Keratinocyte (primary cell): ENCODE results near the gene RFPL1. TPM values are rescaled to one million over a fixed set of nuclear protein-coding genes. Genes with fewer than 3 reads are reported as not detected.
"Not testable (repeated sequence)": the region's sequence is repeated elsewhere in the genome, so short reads cannot be mapped to it uniquely, and the experiment has no call there.

Experiments
- DNase-seq: peaks from one replicate; pipeline ENCODE4 v3.0.0-alpha.2; 2011; ENCODE audit warnings: low read depth, missing footprints, low spot score
- FAIRE-seq: peaks from 2 replicates; lab custom pipeline; 2011; peaks lifted over from hg19 to GRCh38; lab: Jason Lieb, UNC
- H2AFZ ChIP-seq: 2 replicates; pipeline ENCODE4 v1.6.0; 2012; ENCODE audit warnings: low read length, control low read depth, inconsistent platforms; ENCODE audit not compliant: control insufficient read depth
- H3K27ac ChIP-seq: 2 replicates; pipeline ENCODE4 v1.5.1; 2011; ENCODE audit warnings: low read length; ENCODE audit not compliant: control insufficient read depth, insufficient read depth
- H3K27me3 ChIP-seq: 3 replicates; pipeline ENCODE4 v1.6.0; 2011; ENCODE audit warnings: low read length; ENCODE audit not compliant: control insufficient read depth, insufficient read depth; ENCODE audit errors: extremely low read depth
- H3K36me3 ChIP-seq, 2 experiments: 2 replicates in 1 of 2; 3 replicates in 1 of 2; pipeline ENCODE4 v1.5.1; 2011; ENCODE audit warnings: low read length in 2 of 2, mild to moderate bottlenecking in 1 of 2; ENCODE audit not compliant: control insufficient read depth in 2 of 2, insufficient read depth in 2 of 2; ENCODE audit errors: extremely low read depth in 1 of 2
- H3K4me1 ChIP-seq: 3 replicates; pipeline ENCODE4 v1.5.1; 2011; ENCODE audit warnings: low read length; ENCODE audit not compliant: control insufficient read depth, insufficient read depth; ENCODE audit errors: extremely low read depth
- H3K4me2 ChIP-seq: 3 replicates; pipeline ENCODE4 v1.6.0; 2011; ENCODE audit warnings: low read depth, low read length; ENCODE audit not compliant: control insufficient read depth, insufficient read depth; ENCODE audit errors: extremely low read depth
- H3K4me3 ChIP-seq, 3 experiments: fragments of 200-600 bp in 1 of 3; sonication (generic) in 1 of 3; 2 replicates in 2 of 3; 3 replicates in 1 of 3; pipeline ENCODE4 v1.5.1; 2011 to 2016; ENCODE audit warnings: low read length in 3 of 3, mild to moderate bottlenecking in 3 of 3, control low read depth in 2 of 3, inconsistent platforms in 1 of 3, low read depth in 1 of 3, mixed read lengths in 1 of 3, mixed run types in 1 of 3, moderate library complexity in 1 of 3; ENCODE audit not compliant: control insufficient read depth in 2 of 3, insufficient read depth in 2 of 3; ENCODE audit errors: extremely low read depth in 1 of 3
- H3K79me2 ChIP-seq: 2 replicates; pipeline ENCODE4 v1.6.0; 2012; ENCODE audit warnings: low read length; ENCODE audit not compliant: control insufficient read depth, insufficient read depth
- H3K9ac ChIP-seq: 3 replicates; pipeline ENCODE4 v1.6.0; 2011; ENCODE audit warnings: low read length; ENCODE audit not compliant: control insufficient read depth, insufficient read depth; ENCODE audit errors: extremely low read depth
- H3K9me1 ChIP-seq: 3 replicates; pipeline ENCODE4 v1.6.0; 2011; ENCODE audit warnings: low read length; ENCODE audit not compliant: control insufficient read depth, insufficient read depth; ENCODE audit errors: extremely low read depth
- H3K9me3 ChIP-seq: 2 replicates; pipeline ENCODE4 v1.5.1; 2012; ENCODE audit warnings: low read depth, low read length; ENCODE audit not compliant: control insufficient read depth
- H4K20me1 ChIP-seq: 3 replicates; pipeline ENCODE4 v1.6.0; 2011; ENCODE audit warnings: low read length; ENCODE audit not compliant: control insufficient read depth, insufficient read depth; ENCODE audit errors: extremely low read depth
- EZH2 ChIP-seq: IDR thresholded peaks from one replicate; pipeline ENCODE4 v1.6.1; 2012; ENCODE audit warnings: inconsistent platforms, mild to moderate bottlenecking, low read length, moderate library complexity
- dilution Hi-C: fragments of 300-500 bp; cut with MboI; formaldehyde crosslinking; loops from one replicate; pipeline ENCODE4 v1.7.0; 2020; ENCODE audit warnings: low sequenced_read_pairs; ENCODE audit not compliant: extremely low pct_ligation_motif_present
- polyA plus RNA-seq, 5 experiments: library from polyadenylated mRNA; depleted of rRNA in 3 of 5; stranded (reverse) in 3 of 5; stranded (forward) in 1 of 5; unstranded in 1 of 5; fragments of >200 nt; gene quantifications; 1 replicate in 1 of 5; 2 replicates in 3 of 5; 3 replicates in 1 of 5; pipeline versions ENCODE4 v1.2.1 to v1.2.3, GENCODE V29; 2011 to 2012; ENCODE audit warnings: missing spikeins in 2 of 5, low read depth in 1 of 5, low replicate concordance in 1 of 5
- TF ChIP-seq, protein P1 (sequence below), 3 experiments: IDR thresholded peaks in 1 of 3; conservative IDR thresholded peaks in 1 of 3; optimal IDR thresholded peaks in 1 of 3; 2 replicates in 2 of 3; 3 replicates in 1 of 3; pipeline versions ENCODE3 to v1.5.1; 2011; ENCODE audit warnings: low read length in 3 of 3, mild to moderate bottlenecking in 3 of 3, moderate library complexity in 2 of 3, control low read depth in 1 of 3, inconsistent platforms in 1 of 3; ENCODE audit not compliant: insufficient read depth in 2 of 3; ENCODE audit errors: extremely low read depth in 1 of 3

RFPL1 gene
- polyA plus RNA-seq, 1 donor (not counting 4 experiments of a cell fraction or from before 2014, with no cell fraction given): not detected

DNA sequence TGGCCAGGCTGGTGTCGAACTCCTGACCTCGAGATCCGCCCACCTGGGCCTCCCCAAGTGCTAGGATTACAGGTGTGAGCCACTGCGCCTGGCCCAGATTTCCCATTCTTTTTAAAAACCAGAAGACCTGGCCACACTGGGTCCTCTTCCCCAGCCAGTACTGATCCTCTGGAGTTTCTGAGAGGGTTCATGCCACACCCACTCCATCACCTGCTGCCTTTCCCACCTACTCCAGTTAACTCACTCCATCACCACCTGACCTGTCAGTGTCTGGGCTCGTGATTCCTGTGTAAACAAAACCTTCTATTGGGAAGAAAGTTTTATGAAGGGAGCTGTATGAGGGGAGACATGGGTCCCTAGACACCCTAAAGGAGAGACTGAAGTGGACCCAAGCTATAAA lies 19.7 kb upstream of the RFPL1 start:
- H2AFZ ChIP-seq, H3K9me1 ChIP-seq, H3K79me2 ChIP-seq, H3K9me3 ChIP-seq, H3K4me3 ChIP-seq, FAIRE-seq, H3K27me3 ChIP-seq, H4K20me1 ChIP-seq, H3K4me1 ChIP-seq, H3K4me2 ChIP-seq, H3K27ac ChIP-seq, H3K36me3 ChIP-seq, H3K9ac ChIP-seq, dilution Hi-C loops, DNase-seq: not testable (repeated sequence)

DNA sequence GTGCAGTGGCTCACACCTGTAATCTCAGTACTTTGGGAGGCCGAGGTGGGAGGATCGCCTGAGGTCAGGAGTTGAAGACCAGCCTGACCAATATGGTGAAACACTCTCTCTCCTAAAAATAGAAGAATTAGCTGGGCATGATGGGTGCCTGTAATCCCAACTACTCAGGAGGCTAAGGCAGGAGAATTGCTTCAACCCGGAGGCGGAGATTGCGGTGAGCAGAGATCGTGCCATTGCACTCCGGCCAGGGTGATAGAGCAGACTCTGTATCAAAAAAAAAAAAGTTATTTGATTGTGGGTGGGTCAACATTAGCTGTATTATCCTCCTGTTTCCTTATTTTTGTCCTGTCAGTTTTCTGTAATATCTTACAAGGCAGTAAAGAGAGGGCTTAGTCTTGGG lies 11.9 kb upstream of the RFPL1 start:
- peaks cover 9% of the 10 kb centered on the region for H3K27me3 ChIP-seq
- DNase-seq (no peak), FAIRE-seq (no peak)
- H3K9me1 ChIP-seq: no peaks in the 10 kb centered on the region
- dilution Hi-C loops: no loop called here
- TF ChIP-seq, protein P1, sequence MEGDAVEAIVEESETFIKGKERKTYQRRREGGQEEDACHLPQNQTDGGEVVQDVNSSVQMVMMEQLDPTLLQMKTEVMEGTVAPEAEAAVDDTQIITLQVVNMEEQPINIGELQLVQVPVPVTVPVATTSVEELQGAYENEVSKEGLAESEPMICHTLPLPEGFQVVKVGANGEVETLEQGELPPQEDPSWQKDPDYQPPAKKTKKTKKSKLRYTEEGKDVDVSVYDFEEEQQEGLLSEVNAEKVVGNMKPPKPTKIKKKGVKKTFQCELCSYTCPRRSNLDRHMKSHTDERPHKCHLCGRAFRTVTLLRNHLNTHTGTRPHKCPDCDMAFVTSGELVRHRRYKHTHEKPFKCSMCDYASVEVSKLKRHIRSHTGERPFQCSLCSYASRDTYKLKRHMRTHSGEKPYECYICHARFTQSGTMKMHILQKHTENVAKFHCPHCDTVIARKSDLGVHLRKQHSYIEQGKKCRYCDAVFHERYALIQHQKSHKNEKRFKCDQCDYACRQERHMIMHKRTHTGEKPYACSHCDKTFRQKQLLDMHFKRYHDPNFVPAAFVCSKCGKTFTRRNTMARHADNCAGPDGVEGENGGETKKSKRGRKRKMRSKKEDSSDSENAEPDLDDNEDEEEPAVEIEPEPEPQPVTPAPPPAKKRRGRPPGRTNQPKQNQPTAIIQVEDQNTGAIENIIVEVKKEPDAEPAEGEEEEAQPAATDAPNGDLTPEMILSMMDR (optimal IDR thresholded peaks at IDR 0.05 in 1 of 3, IDR thresholded peaks at IDR 0.05 in 1 of 3, conservative IDR thresholded peaks at IDR 0.05 in 1 of 3; ENCODE audit: extremely low read depth in 1 of 3, insufficient read depth in 2 of 3, low read length in 3 of 3): no peak
- no peak for TF ChIP-seq EZH2
- H3K27ac ChIP-seq: no peak overlapping the region
- no peak overlapping the region for H3K4me3 ChIP-seq
- no peak overlapping the region for H3K4me2 ChIP-seq
- no peaks in the 10 kb centered on the region for H3K9me3 ChIP-seq
- H3K36me3 ChIP-seq: no peaks in the 10 kb centered on the region
- no peaks in the 10 kb centered on the region for H3K79me2 ChIP-seq
- no peaks in the 10 kb centered on the region for H4K20me1 ChIP-seq
- H3K4me1 ChIP-seq: no peaks in the 10 kb centered on the region
- no peak overlapping the region for H2AFZ ChIP-seq
- no peak overlapping the region for H3K9ac ChIP-seq

DNA sequence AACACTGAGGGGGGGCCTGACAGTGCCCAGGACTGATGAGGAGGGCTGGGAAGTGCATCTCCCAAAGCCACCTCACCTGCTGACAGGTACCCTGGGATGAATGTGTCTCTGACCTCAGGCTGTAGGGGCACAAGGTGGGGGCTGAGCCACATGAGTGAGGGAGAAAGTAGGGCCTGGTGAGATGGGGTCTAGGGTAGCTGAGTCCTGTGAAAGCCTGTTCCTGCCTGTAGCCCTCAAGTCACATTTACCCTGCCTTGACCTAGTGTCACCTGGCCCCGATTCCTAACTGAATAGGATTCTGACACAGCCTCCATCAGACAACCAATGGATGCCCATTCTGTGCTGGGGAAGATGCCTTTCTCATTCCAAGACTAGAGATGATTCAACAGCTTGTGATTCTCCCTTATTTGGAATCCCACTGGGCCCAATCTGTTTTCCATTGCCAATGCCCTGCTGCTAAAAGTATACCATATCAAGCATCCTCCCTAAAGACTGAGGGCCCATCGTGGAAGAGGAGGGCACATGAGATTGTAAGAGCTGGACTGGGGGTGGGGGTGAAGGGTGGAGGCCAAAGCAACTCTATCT lies 11.1 kb upstream of the RFPL1 start:
- no peak overlapping the region for H3K27ac ChIP-seq
- H3K4me2 ChIP-seq: no peak overlapping the region
- H4K20me1 ChIP-seq: no peaks in the 10 kb centered on the region
- no peak for FAIRE-seq
- H3K27me3 ChIP-seq: peaks cover 9% of the 10 kb centered on the region
- dilution Hi-C loops: no loop called here
- no peak for DNase-seq
- H3K9me3 ChIP-seq: no peaks in the 10 kb centered on the region
- no peak overlapping the region for H3K4me3 ChIP-seq
- no peaks in the 10 kb centered on the region for H3K36me3 ChIP-seq
- TF ChIP-seq, protein P1 (optimal IDR thresholded peaks at IDR 0.05 in 1 of 3, IDR thresholded peaks at IDR 0.05 in 1 of 3, conservative IDR thresholded peaks at IDR 0.05 in 1 of 3; ENCODE audit: extremely low read depth in 1 of 3, insufficient read depth in 2 of 3, low read length in 3 of 3): no peak
- TF ChIP-seq EZH2: no peak
- H2AFZ ChIP-seq: no peak overlapping the region
- no peak overlapping the region for H3K9ac ChIP-seq
- H3K9me1 ChIP-seq: no peaks in the 10 kb centered on the region
- no peaks in the 10 kb centered on the region for H3K79me2 ChIP-seq
- H3K4me1 ChIP-seq: no peaks in the 10 kb centered on the region
